Measurements from ENCODE around the gene PRKCZ. TPM values are rescaled to one million over a fixed set of nuclear protein-coding genes. Genes with fewer than 3 reads are reported as not detected.

Gene PRKCZ
- total and polyA plus RNA-seq, 9 of the 15 experiments (the other 6 are each of a cell fraction or from before 2014, with no cell fraction given): 0.07 to 3.1 (median 1.3) TPM

GRCh38 chr1:2106659-2107405 lies 56.6 kb downstream of the PRKCZ start:
- Histone ChIP-seq H3K36me3 (ENCODE audit: control insufficient read depth, insufficient read depth, low read length) (no peaks in the 10 kb centered on the region), H3K4me2 (ENCODE audit: insufficient read depth, low read length) (no peak overlapping the region), H3K9me3 (replicated peaks; ENCODE audit: control insufficient read depth, insufficient read depth, low read depth, low read length) (no peaks in the 10 kb centered on the region), H3K4me1 (replicated peaks in 1 of 2; ENCODE audit: control insufficient read depth in 2 of 2, insufficient read depth in 2 of 2, low read length in 2 of 2) (peaks cover 0 to 55% of the 10 kb centered on the region in 2 experiments; a peak in 3 of 5 replicates), H4K20me1 (replicated peaks; ENCODE audit: control insufficient read depth, insufficient read depth, low read length) (peaks cover 18% of the 10 kb centered on the region), H2AFZ (ENCODE audit: low read depth, low read length) (no peak overlapping the region), H3K27me3 (ENCODE audit: control insufficient read depth in 2 of 2, insufficient read depth in 2 of 2, low read length in 2 of 2) (peaks cover 64 to 97% of the 10 kb centered on the region in 2 experiments), H3K79me2 (ENCODE audit: control insufficient read depth, insufficient read depth, low read length) (no peaks in the 10 kb centered on the region), H3K4me3 (no peak overlapping the region), H3K27ac (ENCODE audit: extremely low read depth, low read depth, low read length) (no peak overlapping the region), H3K9ac (ENCODE audit: insufficient read depth in 1 of 2, low read depth in 2 of 2, low read length in 2 of 2) (peak overlapping the region in 1 of 2 experiments; percentile 36; a peak in 1 of 4 replicates), H3K9me1 (ENCODE audit: control insufficient read depth, insufficient read depth, low read length) (no peaks in the 10 kb centered on the region)
- DNase-seq (ENCODE audit: extremely low read depth in 1 of 4, low spot score in 3 of 4) (no peak), FAIRE-seq (no peak), ATAC-seq (no peak)
- in situ Hi-C loops (cut with MboI): loop anchor here (5.0 kb wide), 1 partner anchor 690 kb away; no protein-coding TSS in a partner anchor
- ChIA-PET CTCF (ENCODE audit: low intra/inter-chr PET ratio) (no interaction called here), POLR2A (interaction anchor here (0.5 kb wide), 1 partner anchor 1293 kb away, joined by 4 read pairs; no protein-coding TSS in a partner anchor)
- 11% methylated on average over 36 of the region's 37 CpGs for WGBS (ENCODE audit: insufficient coverage, low coverage, missing lambda C conversion rate)
- intact Hi-C loops (cut with micrococcal nuclease): no loop called here
- TF ChIP-seq SLC30A9 (CRISPR knock-in tag; IDR thresholded peaks at IDR 0.05) (no peak), USF1 (CRISPR knock-in tag; IDR thresholded peaks at IDR 0.05) (0 out of 2 replicates have a peak, but pooled peaks have one; percentile 30), FOXP4 (CRISPR knock-in tag; IDR thresholded peaks at IDR 0.05; ENCODE audit: borderline replicate concordance) (no peak)
- no TSS peak for BruUV-seq (replicated peaks)
